Hepatocyte (in vitro differentiated cells): ENCODE results near the gene RBPMS2. TPM values are rescaled to one million over a fixed set of nuclear protein-coding genes. Genes with fewer than 3 reads are reported as not detected.

Source experiments
- DNase-seq: peaks from one replicate; pipeline ENCODE4 v3.0.0-alpha.2; 2016; ENCODE audit warnings: low spot score
- H2AFZ ChIP-seq: fragments of 200-600 bp; sonication (generic); 2 replicates; pipeline ENCODE4 v1.6.0; 2016; ENCODE audit warnings: antibody characterized with exemption, mild to moderate bottlenecking
- H3K27ac ChIP-seq: fragments of 200-600 bp; sonication (generic); 2 replicates; pipeline ENCODE4 v1.5.1; 2016; ENCODE audit warnings: mild to moderate bottlenecking
- H3K27me3 ChIP-seq: fragments of 200-600 bp; sonication (generic); 2 replicates; pipeline ENCODE4 v1.6.1; 2016
- H3K36me3 ChIP-seq: fragments of 200-600 bp; sonication (generic); replicated peaks from 2 replicates; pipeline ENCODE4 v1.5.1; 2016; ENCODE audit warnings: low read depth; ENCODE audit not compliant: insufficient read depth
- H3K4me1 ChIP-seq: fragments of 200-600 bp; sonication (generic); 2 replicates; pipeline ENCODE4 v1.5.1; 2016; ENCODE audit warnings: mild to moderate bottlenecking, moderate library complexity; ENCODE audit not compliant: insufficient read depth
- H3K4me2 ChIP-seq: fragments of 200-600 bp; sonication (generic); 2 replicates; pipeline ENCODE4 v1.6.0; 2016
- H3K4me3 ChIP-seq: fragments of 200-600 bp; sonication (generic); 2 replicates; pipeline ENCODE4 v1.5.1; 2016; ENCODE audit warnings: mild to moderate bottlenecking
- H3K79me2 ChIP-seq: fragments of 200-600 bp; sonication (generic); 2 replicates; pipeline ENCODE4 v1.6.0; 2017; ENCODE audit warnings: mild to moderate bottlenecking
- H3K9me2 ChIP-seq: fragments of 200-600 bp; sonication (generic); replicated peaks from 2 replicates; pipeline ENCODE4 v1.6.0; 2017; ENCODE audit warnings: mild to moderate bottlenecking; ENCODE audit not compliant: insufficient read depth
- H3K9me3 ChIP-seq: fragments of 200-600 bp; sonication (generic); 2 replicates; pipeline ENCODE4 v1.5.1; 2016; ENCODE audit warnings: low read depth, mild to moderate bottlenecking
- H4K20me1 ChIP-seq: fragments of 200-600 bp; sonication (generic); 2 replicates; pipeline ENCODE4 v1.6.0; 2016; ENCODE audit warnings: mild to moderate bottlenecking; ENCODE audit not compliant: insufficient read depth, poor library complexity, severe bottlenecking
- EZH2 ChIP-seq: fragments of 200-600 bp; sonication (generic); IDR thresholded peaks from 2 replicates; pipeline ENCODE4 v1.6.1; 2016; ENCODE audit warnings: antibody characterized with exemption, mild to moderate bottlenecking, borderline replicate concordance
- EZH2phosphoT487 ChIP-seq: fragments of 200-600 bp; sonication (generic); IDR thresholded peaks from one replicate; pipeline ENCODE4 v1.6.1; 2018; ENCODE audit warnings: antibody characterized with exemption, mild to moderate bottlenecking, low read depth, moderate library complexity; ENCODE audit not compliant: unreplicated experiment, severe bottlenecking
- WGBS: methylation state at CpG from one replicate; pipeline ENCODE4 v1.1.6; 2016; ENCODE audit warnings: low lambda C conversion rate; ENCODE audit errors: missing lambda C conversion rate; 5-methylcytosine and 5-hydroxymethylcytosine counted together
- polyA plus RNA-seq: library from polyadenylated mRNA; unstranded; fragments of >200 nt; fragmentation: Nextera tagmentation; extraction: Ambion mirVana; gene quantifications from 2 replicates; pipeline ENCODE4 v1.2.1, GENCODE V29; 2016
- total RNA-seq: library from RNA; depleted of rRNA; stranded (reverse); fragments of >200 nt; gene quantifications from 2 replicates; pipeline ENCODE4 v1.2.3, GENCODE V29; 2014
- TF ChIP-seq, protein P1 (sequence below): fragments of 200-600 bp; sonication (generic); IDR thresholded peaks from 2 replicates; pipeline ENCODE4 v1.5.1; 2016; ENCODE audit warnings: antibody characterized with exemption, mild to moderate bottlenecking; ENCODE audit not compliant: poor library complexity

RBPMS2 gene
- total and polyA plus RNA-seq, 2 experiments from 2014 or later = 0.27 to 18.0 TPM

DNA sequence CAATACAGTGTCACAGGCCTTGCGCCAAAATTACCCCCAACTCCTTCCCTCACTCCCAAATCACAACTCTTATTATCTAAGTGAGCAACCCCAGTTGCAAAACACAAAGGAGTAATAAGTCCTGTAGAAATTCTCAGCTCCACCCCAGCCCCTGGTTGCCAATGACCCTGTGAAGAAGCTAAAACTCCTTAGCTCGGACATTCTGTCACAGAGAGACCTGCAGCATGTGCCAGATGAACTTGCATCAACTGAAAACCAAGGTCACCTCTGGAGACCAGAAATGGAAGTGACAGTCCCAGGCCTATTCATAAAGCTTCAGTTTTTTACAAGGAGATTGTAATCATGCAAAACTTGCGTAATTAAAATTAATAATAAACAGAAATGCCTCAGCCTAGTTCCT is 55.2 kb downstream of the RBPMS2 start:
- H3K9me2 ChIP-seq = no peaks in the 10 kb centered on the region
- 95% methylated on average over 3 of the region's 3 CpGs for WGBS
- no peaks in the 10 kb centered on the region for H3K9me3 ChIP-seq
- no peak overlapping the region for H3K4me2 ChIP-seq
- no peaks in the 10 kb centered on the region for H3K4me1 ChIP-seq
- H3K4me3 ChIP-seq = no peak overlapping the region
- TF ChIP-seq EZH2 (no peak), EZH2phosphoT487 (no peak)
- TF ChIP-seq, protein P1, sequence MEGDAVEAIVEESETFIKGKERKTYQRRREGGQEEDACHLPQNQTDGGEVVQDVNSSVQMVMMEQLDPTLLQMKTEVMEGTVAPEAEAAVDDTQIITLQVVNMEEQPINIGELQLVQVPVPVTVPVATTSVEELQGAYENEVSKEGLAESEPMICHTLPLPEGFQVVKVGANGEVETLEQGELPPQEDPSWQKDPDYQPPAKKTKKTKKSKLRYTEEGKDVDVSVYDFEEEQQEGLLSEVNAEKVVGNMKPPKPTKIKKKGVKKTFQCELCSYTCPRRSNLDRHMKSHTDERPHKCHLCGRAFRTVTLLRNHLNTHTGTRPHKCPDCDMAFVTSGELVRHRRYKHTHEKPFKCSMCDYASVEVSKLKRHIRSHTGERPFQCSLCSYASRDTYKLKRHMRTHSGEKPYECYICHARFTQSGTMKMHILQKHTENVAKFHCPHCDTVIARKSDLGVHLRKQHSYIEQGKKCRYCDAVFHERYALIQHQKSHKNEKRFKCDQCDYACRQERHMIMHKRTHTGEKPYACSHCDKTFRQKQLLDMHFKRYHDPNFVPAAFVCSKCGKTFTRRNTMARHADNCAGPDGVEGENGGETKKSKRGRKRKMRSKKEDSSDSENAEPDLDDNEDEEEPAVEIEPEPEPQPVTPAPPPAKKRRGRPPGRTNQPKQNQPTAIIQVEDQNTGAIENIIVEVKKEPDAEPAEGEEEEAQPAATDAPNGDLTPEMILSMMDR = no peak
- H3K79me2 ChIP-seq = no peaks in the 10 kb centered on the region
- H3K27me3 ChIP-seq = no peaks in the 10 kb centered on the region
- no peaks in the 10 kb centered on the region for H3K36me3 ChIP-seq
- DNase-seq = no peak
- no peak overlapping the region for H3K27ac ChIP-seq
- no peaks in the 10 kb centered on the region for H4K20me1 ChIP-seq
- H2AFZ ChIP-seq = no peak overlapping the region

DNA sequence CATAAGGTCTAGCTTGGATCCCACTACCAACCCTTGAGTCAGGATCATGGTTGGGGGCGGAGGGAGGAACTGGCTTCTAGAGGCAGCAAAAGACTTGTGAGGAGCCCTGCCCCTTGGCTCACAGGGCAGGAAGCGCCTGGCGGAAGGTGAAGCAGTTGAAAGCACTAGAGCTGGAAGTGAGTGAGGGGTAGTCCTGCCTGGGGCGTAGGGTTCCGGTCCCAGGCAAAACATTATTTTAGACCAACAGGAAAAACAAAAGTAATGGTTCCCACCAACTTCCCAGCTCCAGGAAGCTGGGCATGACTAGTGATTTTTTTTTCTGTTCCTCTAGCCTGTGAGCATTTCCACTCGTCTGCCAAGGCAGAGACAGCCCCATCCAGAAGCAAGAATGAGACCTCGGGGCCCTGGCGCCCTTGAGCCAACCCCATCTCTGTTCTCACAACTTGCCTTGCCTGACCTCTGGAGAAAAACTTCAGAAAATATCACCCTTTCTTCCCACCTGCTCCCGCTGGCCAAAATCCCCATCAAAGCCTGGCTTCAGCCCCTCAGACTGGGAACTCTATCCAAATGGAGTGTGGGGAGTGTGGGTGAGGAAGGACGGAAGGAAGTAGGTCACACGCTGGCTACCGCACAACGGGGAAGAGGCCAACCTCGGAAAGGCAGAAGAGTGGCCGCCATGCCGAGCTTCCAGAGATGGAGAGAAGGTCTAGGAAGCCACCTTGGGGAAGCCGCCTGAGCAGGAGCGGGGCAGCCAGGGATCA is 57.5 kb downstream of the RBPMS2 start:
- Histone ChIP-seq H2AFZ (no peak overlapping the region), H3K27me3 (no peaks in the 10 kb centered on the region), H3K9me3 (no peaks in the 10 kb centered on the region), H3K9me2 (no peaks in the 10 kb centered on the region), H3K79me2 (no peaks in the 10 kb centered on the region), H3K36me3 (no peaks in the 10 kb centered on the region), H3K4me3 (no peak overlapping the region), H3K4me1 (no peaks in the 10 kb centered on the region), H3K27ac (no peak overlapping the region), H4K20me1 (no peaks in the 10 kb centered on the region), H3K4me2 (no peak overlapping the region)
- DNase-seq = no peak
- TF ChIP-seq, protein P1 = no peak
- TF ChIP-seq EZH2 (no peak), EZH2phosphoT487 (no peak)
- 97% methylated on average over 18 of the region's 18 CpGs for WGBS

DNA sequence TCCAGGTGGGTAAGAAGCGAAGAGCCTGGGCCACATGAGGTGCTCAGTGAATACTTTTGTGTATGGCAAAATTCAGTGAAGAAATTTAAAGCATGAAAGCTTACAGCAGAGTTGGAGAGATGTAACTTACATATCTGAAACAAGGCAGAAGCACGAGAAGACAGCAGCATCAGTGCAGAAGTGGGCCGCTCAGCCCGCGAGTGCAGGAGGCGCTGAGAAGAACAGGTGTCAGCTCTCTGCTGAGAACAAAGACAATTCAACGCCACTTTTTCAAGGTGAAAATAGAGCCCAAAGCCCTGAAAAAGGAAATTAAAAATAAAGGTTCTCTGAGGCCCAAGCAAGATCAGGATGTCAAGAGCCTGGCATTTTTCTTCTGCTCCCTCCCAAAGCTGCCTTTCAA is 58.3 kb downstream of the RBPMS2 start:
- Histone ChIP-seq H2AFZ (no peak overlapping the region), H3K4me2 (no peak overlapping the region), H3K9me2 (no peaks in the 10 kb centered on the region), H3K27me3 (no peaks in the 10 kb centered on the region), H3K79me2 (no peaks in the 10 kb centered on the region), H4K20me1 (no peaks in the 10 kb centered on the region), H3K9me3 (no peaks in the 10 kb centered on the region), H3K4me3 (no peak overlapping the region), H3K27ac (no peak overlapping the region), H3K36me3 (no peaks in the 10 kb centered on the region), H3K4me1 (no peaks in the 10 kb centered on the region)
- DNase-seq = no peak
- 96% methylated on average over 7 of the region's 7 CpGs for WGBS
- TF ChIP-seq EZH2phosphoT487 (no peak), EZH2 (no peak)
- TF ChIP-seq, protein P1 = no peak

DNA sequence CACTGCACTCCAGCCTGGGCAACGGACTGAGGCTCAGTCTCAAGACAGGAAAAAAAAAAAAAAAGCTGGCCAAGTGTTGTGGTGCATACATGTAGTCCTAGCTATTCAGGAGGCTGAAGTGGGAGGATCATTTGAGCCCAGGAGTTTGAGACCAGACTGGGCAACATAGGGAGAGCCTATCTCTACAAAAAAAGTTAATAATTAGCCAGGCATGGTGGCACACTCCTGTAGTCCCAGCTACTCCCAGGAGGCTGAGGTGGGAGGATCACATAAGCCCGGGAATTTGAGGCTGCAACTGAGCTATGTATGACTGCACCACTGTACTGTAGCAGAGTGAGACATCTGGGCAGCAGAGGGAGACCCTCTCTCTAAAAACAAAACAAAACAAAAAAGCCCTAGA is 58.9 kb downstream of the RBPMS2 start:
- no peak overlapping the region for H2AFZ ChIP-seq
- no peaks in the 10 kb centered on the region for H3K27me3 ChIP-seq
- DNase-seq = no peak
- H3K36me3 ChIP-seq = no peaks in the 10 kb centered on the region
- H3K4me2 ChIP-seq = no peak overlapping the region
- no peaks in the 10 kb centered on the region for H4K20me1 ChIP-seq
- H3K4me1 ChIP-seq = no peaks in the 10 kb centered on the region
- H3K4me3 ChIP-seq = no peak overlapping the region
- WGBS = 97% methylated on average over 2 of the region's 2 CpGs
- H3K9me3 ChIP-seq = no peaks in the 10 kb centered on the region
- no peak overlapping the region for H3K27ac ChIP-seq
- TF ChIP-seq, protein P1 = no peak
- H3K79me2 ChIP-seq = no peaks in the 10 kb centered on the region
- no peaks in the 10 kb centered on the region for H3K9me2 ChIP-seq
